ENCODE results near the gene VASH1.
A peak's percentile ranks its signal among the peaks of the same experiment; 100 is the strongest.

The VASH1 gene

GRCh38 chr14:76806446-76806845, 45.2 kb downstream of the VASH1 start:
- TF ChIP-seq CTCF (IDR thresholded peaks at IDR 0.05; ENCODE audit: low read depth, low read length): no peak
- H3K4me3 ChIP-seq (ENCODE audit: low read depth, low read length): no peak overlapping the region

GRCh38 chr14:76808011-76808410, 46.7 kb downstream of the VASH1 start:
- TF ChIP-seq CTCF (IDR thresholded peaks at IDR 0.05; ENCODE audit: low read depth, low read length): no peak

GRCh38 chr14:76808990-76809389, 47.7 kb downstream of the VASH1 start:
- H3K4me3 ChIP-seq (ENCODE audit: low read depth, low read length): no peak overlapping the region
- TF ChIP-seq CTCF (IDR thresholded peaks at IDR 0.05; ENCODE audit: low read depth, low read length): no peak

More at GRCh38 chr14:76808011-76808410, 46.7 kb downstream of the VASH1 start:
- H3K4me3 ChIP-seq (ENCODE audit: low read depth, low read length): no peak overlapping the region

GRCh38 chr14:76810525-76810924, 49.3 kb downstream of the VASH1 start:
- no peak for TF ChIP-seq CTCF (IDR thresholded peaks at IDR 0.05; ENCODE audit: low read depth, low read length)
- H3K4me3 ChIP-seq (ENCODE audit: low read depth, low read length): peak overlapping the region; percentile 31

- peak; percentile 38; the same call in 1 of the 2 replicates for TF ChIP-seq CTCF (IDR thresholded peaks at IDR 0.05; ENCODE audit: low read depth, low read length)
- peak overlapping the region; percentile 31 for H3K4me3 ChIP-seq (ENCODE audit: low read depth, low read length)
These were observed 49.7 kb downstream of the VASH1 start for GRCh38 chr14:76810953-76811400.

GRCh38 chr14:76811561-76811960, 50.3 kb downstream of the VASH1 start:
- peak overlapping the region; percentile 82 for H3K4me3 ChIP-seq (ENCODE audit: low read depth, low read length)
- TF ChIP-seq CTCF (IDR thresholded peaks at IDR 0.05; ENCODE audit: low read depth, low read length): no peak

- TF ChIP-seq CTCF (IDR thresholded peaks at IDR 0.05; ENCODE audit: low read depth, low read length): no peak
- peak overlapping the region; percentile 82 for H3K4me3 ChIP-seq (ENCODE audit: low read depth, low read length)
These were observed 50.8 kb downstream of the VASH1 start for GRCh38 chr14:76812093-76812421.

Measured in WI38 (cell line).